NCI-H82 treated with DMSO at 0.1 percent for 48 hours (cell line): ENCODE results near the gene AHCYL2.
A peak's percentile ranks its signal among the peaks of the same experiment; 100 is the strongest.
"Not testable (repeated sequence)": the region's sequence is repeated elsewhere in the genome, so short reads cannot be mapped to it uniquely, and the experiment has no call there.

ENCODE experiments used
- DNase-seq: peaks from one replicate; lab custom pipeline; 2025; ENCODE audit not compliant: unreplicated experiment; lab: John Stamatoyannopoulos, UW

Gene AHCYL2

DNA sequence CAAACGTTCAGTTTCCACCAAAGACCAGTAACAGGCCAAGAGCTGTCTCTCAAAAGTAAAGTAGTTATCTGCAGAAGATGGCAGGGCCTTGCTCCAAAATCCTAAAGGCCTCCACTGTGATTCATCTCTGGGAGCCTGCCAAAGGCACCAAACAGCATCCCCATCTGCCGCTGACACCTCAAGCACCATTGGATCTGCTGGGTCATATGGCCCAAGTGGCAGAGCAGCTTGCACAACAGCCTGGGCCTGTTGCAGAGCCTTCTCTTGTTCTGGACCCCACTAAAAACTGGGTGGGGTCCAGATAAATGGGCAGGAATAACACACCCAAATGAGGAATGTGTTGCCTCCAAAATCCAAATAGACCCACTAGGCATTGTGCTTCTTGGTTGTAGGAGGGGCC is 222.1 kb downstream of the AHCYL2 start:
- DNase-seq = not testable (repeated sequence)

DNA sequence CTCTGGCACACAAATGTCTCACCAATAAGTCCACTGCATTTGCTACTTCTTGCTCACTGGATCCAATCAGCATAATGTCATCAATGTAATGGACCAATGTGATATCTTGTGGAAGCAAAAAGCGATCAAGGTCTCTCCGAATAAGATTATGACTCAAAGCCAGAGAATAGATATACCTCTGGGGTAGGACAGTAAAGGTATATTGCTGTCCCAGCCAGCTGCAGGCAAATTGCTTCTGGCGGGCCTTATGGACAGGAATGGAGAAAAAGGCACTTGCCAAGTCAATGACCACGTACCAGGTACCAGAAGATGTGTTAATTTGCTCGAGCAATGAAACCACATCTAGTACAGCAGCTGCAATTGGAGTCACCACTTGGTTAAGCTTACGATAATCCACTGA is 222.6 kb downstream of the AHCYL2 start:
- DNase-seq = not testable (repeated sequence)

DNA sequence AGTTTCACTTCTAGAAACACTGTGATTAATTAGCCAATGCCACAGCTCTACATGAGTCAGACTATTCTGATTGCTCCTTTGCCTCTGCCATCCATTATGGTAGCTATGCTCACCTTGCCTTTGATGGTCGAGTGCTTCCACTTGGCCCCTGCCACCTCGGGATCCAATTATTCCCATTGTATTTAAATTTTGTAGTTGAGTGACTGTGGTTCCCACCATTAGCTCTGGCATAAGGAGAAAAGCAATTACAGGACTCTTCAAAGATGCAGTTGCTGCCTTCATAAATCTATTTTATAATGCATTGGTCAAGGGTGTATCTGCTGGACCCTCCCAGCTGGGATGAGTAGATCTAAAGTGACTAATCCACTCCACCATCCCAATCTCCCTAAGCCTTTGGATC is 223.8 kb downstream of the AHCYL2 start:
- not testable (repeated sequence) for DNase-seq

DNA sequence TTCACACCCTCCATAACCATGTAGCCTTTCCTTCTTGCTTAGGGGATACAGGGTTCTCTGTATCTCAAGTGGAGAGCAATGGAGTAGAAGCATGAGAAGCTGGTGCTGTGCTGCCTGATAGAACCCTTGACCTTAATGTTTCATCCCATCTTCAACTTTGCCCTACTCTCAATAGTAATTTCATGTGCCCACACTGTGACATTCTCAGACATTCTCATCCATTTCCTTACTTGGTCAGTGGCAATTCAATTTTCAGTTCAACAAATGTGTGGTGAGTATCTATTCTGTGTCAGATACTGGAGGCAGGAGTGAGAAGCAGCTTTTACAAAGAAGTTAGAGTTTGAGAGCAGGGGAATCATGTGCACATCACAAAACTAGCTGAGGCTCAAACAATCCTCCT is 225.5 kb downstream of the AHCYL2 start:
- no peak for DNase-seq

DNA sequence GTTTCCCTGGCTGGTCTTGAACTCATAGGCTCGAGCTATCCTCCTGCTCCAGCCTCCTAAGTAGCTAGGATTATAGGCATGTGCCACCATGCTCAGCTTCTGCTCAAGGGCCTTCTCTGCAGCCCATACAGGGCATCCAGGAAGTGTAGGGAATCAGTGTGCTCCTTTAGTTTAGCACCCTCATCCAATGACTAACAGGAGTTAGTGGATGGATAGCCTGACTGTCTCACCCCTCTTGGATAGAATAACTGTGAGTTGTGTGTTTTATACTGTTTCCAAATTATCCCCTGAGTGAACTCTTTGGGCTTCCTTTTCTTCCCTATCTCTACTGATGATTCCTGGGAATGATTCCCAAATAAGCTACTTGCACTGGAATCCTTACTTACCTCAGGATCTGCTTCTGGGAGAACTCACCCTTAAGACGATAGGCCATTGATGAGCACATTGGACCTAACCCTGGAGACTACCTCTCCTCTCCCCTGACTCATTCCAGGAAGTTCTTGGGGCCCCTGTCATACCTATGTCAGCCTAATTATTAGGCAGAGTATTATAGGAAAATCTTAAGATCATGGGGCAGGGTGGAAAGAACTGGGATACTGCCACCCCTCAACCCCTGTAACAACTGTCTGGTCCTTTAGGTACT is 227.9 kb downstream of the AHCYL2 start:
- no peak for DNase-seq

DNA sequence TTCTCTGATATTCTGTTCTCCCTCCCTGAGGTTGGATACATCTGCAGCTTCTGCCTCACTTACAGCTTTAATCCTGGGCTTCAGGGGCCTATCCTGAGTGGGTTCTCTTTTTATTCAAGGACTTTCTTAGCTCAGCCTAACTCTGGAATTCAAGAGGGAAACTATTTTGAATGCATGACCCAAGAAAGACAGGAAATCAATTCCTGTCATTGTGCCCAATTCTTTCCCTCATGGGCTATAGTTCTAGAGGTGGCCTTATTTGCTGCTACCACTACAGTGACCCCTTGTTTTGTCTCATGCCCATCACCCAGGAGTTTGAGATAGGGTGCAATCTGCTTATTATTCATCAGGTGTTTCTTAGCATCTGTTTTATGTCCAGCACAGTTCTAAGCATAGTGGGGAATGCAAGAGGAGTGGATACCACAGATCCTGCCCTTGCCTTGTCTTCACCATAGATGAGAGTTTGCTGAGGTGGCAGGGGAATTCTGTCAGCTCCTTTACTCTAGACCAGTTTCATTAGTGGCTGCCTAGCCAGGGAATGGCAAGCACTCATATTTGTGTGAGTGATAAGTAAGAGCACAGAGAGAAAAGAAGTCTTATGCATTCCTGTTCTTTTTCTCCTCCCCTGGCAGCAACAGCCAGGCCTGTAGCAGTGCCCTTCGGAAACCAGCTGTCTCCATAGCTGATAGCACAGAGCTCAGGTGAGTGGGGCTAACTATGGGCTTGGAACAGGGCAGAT is 228.8 kb downstream of the AHCYL2 start:
- no peak for DNase-seq

DNA sequence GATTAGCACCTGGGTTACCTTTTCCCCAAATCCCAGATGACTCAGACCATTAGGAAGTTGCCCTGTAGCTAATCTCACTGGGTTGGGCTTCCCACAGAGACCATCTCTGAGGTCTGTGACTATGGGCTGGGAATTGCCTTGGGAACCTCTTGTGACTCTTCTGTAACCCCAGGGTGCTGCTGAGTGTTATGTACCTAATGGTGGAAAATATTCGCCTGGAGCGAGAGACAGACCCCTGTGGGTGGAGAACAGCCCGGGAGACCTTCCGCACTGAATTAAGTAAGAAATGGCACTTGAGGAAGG is 229.4 kb downstream of the AHCYL2 start:
- DNase-seq = no peak

DNA sequence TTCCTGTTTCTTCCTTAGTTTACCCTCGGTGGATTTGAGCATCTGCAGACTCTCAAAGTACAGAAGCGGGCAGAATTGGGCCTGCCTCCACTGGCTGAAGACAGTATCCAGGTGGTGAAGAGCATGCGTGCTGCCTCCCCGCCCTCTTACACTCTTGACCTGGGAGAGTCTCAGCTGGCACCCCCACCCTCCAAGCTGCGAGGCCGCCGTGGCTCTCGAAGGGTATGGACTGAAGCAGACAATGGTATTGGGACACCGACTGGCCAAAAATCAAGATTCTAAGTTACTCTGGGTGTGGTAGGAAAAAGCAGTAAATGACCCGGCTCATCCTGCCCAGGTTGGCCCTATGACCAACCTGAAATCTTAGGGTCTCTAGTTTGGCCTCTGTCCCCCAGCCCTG is 231.6 kb downstream of the AHCYL2 start:
- no peak for DNase-seq

DNA sequence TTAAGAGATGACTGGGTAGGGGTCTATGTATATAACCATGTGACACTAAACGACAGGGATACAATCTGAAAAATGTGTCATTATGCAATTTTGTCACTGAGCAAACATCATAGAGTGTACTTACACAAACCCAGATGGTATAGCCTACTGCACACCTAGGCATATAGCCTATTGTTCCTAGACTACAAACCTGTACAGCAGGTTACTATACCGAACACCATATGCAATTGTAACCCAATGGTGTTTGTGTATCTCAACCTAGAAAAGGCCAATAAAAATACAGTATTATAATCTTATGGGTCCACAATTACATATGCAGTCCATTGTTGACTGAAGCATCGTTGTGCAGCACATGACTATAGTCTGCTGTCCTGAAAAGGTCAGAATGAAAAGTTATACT is 232.3 kb downstream of the AHCYL2 start:
- no peak for DNase-seq

DNA sequence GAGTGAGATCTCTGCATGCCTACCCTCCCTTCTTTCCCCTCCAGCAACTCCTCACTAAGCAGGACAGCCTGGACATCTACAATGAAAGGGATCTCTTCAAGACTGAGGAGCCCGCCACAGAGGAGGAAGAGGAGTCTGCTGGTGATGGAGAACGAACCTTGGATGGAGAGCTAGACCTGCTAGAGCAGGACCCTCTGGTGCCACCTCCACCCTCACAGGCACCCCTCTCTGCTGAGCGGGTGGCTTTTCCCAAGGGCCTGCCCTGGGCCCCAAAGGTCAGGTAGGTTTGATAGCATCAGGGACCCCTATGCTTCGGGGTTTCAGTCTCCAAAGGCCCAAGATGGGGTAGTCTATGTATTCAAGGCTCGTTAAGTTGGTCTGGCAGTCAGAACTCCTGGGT is 233.3 kb downstream of the AHCYL2 start:
- no peak for DNase-seq

DNA sequence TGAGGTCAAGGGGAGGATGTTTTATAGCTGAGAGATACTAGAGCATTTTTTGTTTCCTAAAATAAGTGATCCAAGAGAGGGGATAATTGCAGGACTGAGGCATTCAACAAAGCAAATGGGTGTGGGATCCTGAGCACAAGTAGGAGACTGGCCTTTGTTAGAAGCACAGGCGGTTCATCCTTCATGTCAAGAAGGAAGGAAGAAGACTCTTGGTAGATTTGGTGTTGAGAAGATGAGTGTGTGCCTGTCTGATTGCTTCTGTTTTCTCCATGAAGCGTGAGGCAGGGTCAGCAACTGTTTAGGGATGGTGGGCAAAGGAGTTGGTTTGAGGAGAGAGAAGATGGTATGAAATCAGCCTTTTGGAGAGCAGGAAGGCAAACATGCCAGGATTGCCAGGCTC is 237.0 kb downstream of the AHCYL2 start:
- DNase-seq = no peak

DNA sequence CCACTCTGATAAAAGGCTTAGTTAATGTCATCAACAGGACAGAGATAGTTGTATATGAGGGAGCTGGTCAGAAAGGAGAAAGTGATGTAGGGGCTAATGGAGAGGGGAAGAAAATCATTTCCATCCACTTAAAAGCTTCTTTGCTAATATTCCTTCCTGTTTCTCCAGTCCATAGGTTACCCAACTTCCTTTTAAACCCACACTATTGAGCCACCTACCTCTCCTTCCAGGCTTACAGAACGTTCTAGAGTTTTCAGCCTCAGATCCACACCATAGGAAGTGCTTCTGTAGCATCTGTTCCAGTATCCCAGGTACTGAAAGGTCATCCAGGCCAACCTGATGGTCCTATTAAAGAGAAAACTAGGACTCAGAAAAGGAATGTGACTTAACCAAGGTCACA is 237.6 kb downstream of the AHCYL2 start:
- DNase-seq = no peak

DNA sequence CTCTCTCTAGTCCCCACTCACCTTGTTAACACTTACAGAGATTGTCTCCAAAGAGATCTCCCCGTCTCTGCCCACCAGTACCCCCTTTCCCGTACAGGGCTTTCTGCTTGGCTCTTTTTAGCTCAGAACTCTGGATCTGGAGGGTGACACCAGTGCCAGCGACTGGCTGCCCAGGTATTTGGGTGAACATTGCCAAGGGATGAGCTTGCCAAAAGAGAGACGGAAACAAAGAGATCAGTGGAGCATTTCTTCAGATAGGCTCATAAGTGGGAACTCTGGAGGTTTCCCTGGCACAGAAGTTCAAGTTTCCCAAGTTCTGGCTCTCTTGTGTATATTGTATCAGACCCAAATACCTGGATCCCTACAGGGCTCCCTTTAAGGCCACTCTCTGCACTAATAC is 239.4 kb downstream of the AHCYL2 start:
- no peak for DNase-seq

DNA sequence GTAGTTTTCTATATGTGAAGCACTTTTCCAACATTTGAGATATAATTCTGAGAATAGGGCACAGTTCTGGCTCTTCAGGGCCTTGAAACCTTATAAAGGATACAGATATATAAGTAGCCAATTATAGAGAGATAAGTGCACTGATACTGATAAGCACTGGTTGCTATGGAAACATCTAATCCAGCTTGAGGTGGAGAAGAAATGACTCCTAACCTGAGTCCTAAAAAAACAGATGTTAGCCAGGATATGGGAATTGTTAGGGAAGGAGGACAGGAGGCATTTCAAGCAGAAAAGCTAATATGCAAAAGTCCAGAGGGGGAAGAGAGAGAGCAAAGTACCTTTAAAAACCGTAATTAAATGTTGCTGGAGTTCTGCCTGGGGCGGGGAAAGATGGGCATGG is 240.2 kb downstream of the AHCYL2 start:
- no peak for DNase-seq

DNA sequence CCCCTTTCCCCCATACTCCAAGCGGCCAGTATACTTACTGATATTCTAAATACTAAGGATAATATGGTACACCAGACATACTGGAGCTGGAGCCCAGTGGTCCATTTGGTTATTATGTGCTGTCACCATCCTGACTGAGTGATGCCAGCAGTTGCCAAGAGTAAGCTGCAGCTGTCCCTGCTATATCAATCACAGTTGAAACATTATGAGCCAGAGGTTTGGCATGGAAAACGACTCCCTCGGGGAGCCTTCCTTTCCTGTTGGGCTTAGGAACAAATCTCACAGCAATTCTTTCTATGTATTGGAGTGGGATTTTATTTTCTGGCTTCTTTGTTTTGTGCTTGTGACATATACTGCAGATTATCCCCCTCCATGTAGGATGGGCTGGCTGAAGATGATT is 242.0 kb downstream of the AHCYL2 start:
- no peak for DNase-seq

DNA sequence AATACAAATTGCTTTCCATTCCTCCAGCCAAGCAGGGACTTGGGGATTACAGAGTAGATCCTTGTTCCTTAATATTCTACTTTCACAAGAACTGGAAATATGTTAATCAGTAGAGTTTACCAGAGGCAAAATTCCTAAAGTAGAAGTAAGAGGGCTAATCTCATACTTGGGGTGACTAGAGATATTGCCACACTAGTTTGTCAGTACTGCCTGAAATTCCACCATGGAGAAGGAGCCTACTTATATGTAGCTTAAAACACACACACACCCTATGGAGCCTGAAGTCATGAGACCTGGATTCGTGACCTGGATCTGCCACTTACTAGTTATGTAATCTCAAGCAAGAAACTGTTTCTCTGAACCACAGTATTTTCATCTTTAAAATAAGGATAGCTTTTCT is 243.3 kb downstream of the AHCYL2 start:
- DNase-seq = no peak

DNA sequence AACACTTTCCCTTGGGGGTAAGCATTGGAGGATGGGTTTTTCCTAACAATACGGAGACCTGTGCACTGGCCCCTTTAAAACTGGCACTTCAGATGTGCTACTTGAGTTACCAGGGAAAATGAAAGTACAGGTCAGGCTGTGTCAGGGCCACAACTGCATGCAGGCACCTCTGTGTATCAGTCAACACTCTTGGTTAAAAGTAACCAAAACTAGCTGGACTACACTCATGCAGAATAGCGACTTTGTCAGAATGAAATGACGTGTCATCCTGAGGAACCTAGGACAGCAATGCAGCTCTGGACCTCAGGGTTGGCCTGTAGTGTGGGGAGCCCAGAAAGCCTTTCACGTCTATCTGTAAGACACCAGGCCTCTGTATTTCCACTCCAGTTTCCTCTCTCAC is 243.7 kb downstream of the AHCYL2 start:
- DNase-seq = no peak

DNA sequence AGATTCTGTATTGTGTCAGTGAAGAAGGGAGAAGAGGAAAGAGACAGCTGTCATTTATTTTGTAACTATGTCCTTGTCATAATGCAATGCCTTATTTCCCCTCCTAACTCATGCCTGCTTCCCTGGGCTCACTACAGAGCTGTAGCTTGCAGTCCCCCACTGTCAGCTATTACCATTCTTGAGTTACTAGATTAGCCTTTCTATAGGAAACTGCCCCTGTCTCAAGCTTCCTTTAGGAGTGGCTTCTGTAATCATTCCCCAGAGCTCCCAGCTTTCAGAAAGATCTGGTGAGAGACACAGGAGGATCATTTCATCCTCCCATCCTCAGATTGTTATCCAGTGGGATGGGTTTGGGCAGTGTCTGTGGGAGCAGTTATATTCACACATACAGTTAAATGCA is 245.1 kb downstream of the AHCYL2 start:
- DNase-seq = no peak

DNA sequence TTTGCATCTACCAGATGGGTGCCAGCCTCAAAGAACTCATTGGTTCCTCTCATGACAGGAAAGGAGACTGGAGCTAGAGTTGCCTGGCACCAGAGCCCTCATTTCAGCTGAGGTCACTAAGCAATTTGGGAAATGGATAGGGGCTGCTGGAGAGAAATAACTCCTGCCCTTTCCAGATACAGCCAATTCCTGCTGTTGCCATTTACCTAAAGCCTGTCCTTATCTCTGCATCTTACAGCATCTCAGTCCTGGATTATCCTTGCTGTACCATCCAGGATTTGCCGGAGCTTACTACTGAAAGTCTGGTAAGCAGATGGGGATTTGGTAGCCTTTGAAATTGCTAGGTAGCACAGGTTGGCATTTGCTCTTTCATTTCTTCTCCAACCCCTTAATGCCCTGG is 245.6 kb downstream of the AHCYL2 start:
- peak; percentile 49 for DNase-seq

DNA sequence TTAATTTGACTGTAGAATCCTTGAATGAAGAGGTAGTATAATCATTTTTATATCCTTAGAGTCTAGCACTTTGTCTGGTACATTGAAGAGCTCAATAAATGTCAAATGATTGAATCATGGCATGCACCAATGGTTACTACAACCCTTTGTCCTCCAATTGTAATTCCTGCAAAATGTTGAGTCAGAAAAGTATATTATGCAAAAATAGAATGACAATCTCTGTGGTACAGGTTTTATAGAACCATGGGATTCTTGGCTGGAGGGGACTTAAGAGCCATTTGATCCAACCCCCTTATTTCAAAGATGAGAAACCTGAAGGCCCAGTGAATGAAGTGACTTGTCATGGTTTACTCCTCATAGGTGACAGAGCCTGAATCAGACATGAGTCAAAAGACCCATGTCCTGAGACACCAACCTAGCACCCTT is 246.6 kb downstream of the AHCYL2 start:
- no peak for DNase-seq

DNA sequence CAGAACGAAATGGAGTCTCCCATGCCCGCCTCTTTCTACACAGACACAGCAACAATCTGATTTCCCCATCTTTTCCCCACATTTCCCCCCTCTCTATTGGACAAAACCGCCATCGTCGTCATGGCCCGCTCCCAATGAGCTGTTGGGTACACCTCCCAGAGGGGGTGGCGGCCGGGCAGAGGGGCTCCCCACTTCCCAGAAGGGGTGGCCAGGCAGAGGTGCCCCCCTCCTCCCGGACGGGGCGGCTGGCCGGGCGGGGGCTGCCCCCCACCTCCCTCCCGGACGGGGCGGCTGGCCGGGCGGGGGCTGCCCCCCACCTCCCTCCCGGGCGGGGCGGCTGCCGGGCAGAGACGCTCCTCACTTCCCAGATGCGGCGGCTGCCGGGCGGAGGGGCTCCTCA is 251.1 kb downstream of the AHCYL2 start:
- DNase-seq = not testable (repeated sequence)

DNA sequence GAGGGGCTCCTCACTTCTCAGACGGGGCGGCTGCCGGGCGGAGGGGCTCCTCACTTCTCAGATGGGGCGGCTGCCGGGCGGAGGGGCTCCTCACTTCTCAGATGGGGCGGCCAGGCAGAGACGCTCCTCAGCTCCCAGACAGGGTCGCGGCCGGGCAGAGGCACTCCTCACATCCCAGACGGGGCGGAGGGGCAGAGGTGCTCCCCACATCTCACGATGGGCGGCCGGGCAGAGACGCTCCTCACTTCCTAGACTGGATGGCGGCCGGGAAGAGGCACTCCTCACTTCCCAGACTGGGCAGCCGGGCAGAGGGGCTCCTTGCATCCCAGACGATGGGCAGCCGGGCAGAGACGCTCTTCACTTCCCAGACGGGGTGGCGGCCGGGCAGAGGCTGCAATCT is 251.6 kb downstream of the AHCYL2 start:
- DNase-seq = not testable (repeated sequence)
